MM.1S (cell line): Measurements from ENCODE around the gene LRRC10B.

Experiments used
- DNase-seq: peaks from one replicate; pipeline ENCODE4 v3.0.0-alpha.2; 2015
- H2AFZ ChIP-seq: fragments of 300-600 bp; sonication (generic); 2 replicates; pipeline ENCODE4 v1.6.0; 2016; ENCODE audit warnings: antibody characterized with exemption, low read length
- H3F3A ChIP-seq: fragments of 300-600 bp; sonication (generic); 2 replicates; pipeline ENCODE4 v1.6.1; 2016; ENCODE audit warnings: mild to moderate bottlenecking, antibody characterized with exemption, low read length, moderate library complexity, mixed read lengths; ENCODE audit not compliant: insufficient read depth
- H3K27ac ChIP-seq: fragments of 300-600 bp; sonication (generic); 2 replicates; pipeline ENCODE4 v1.5.1; 2016; ENCODE audit warnings: mild to moderate bottlenecking, low read length
- H3K27me3 ChIP-seq: fragments of 300-600 bp; sonication (generic); replicated peaks from 2 replicates; pipeline ENCODE4 v1.6.0; 2016; ENCODE audit warnings: low read length; ENCODE audit not compliant: insufficient read depth
- H3K36me3 ChIP-seq: fragments of 300-600 bp; sonication (generic); replicated peaks from 2 replicates; pipeline ENCODE4 v1.6.1; 2016; ENCODE audit warnings: mild to moderate bottlenecking, low read length, mixed read lengths; ENCODE audit not compliant: insufficient read depth
- H3K4me1 ChIP-seq: fragments of 300-600 bp; sonication (generic); 2 replicates; pipeline ENCODE4 v1.6.1; 2016; ENCODE audit warnings: low read length, mixed read lengths
- H3K4me2 ChIP-seq: fragments of 300-600 bp; sonication (generic); 2 replicates; pipeline ENCODE4 v1.6.0; 2016; ENCODE audit warnings: low read depth, low read length
- H3K4me3 ChIP-seq: fragments of 300-600 bp; sonication (generic); 2 replicates; pipeline ENCODE4 v1.5.1; 2016; ENCODE audit warnings: low read length, mixed read lengths
- H3K79me2 ChIP-seq: fragments of 300-600 bp; sonication (generic); 2 replicates; pipeline ENCODE4 v1.6.1; 2016; ENCODE audit warnings: mixed run types, low read length, mixed read lengths
- H3K9ac ChIP-seq: fragments of 300-600 bp; sonication (generic); 2 replicates; pipeline ENCODE4 v1.6.1; 2016; ENCODE audit warnings: low read length, mixed read lengths
- H3K9me2 ChIP-seq: fragments of 300-600 bp; sonication (generic); replicated peaks from 2 replicates; pipeline ENCODE4 v1.6.1; 2016; ENCODE audit warnings: mild to moderate bottlenecking, low read length, mixed read lengths; ENCODE audit not compliant: insufficient read depth
- H3K9me3 ChIP-seq: fragments of 300-600 bp; sonication (generic); replicated peaks from 2 replicates; pipeline ENCODE4 v1.6.1; 2016; ENCODE audit warnings: mild to moderate bottlenecking, low read length, mixed read lengths; ENCODE audit not compliant: insufficient read depth
- H4K20me1 ChIP-seq: fragments of 300-600 bp; sonication (generic); 2 replicates; pipeline ENCODE4 v1.6.1; 2016; ENCODE audit warnings: mild to moderate bottlenecking, low read length, moderate library complexity, mixed read lengths; ENCODE audit not compliant: insufficient read depth
- EZH2 ChIP-seq: fragments of 300-600 bp; sonication (generic); optimal IDR thresholded peaks from 2 replicates; pipeline ENCODE3; 2017; ENCODE audit warnings: low read depth, mild to moderate bottlenecking, antibody characterized with exemption, low read length, mixed read lengths
- EZH2phosphoT487 ChIP-seq: fragments of 300-600 bp; sonication (generic); IDR thresholded peaks from 2 replicates; pipeline ENCODE4 v1.6.1; 2018; ENCODE audit warnings: antibody characterized with exemption, low read length
- TF ChIP-seq, protein P1 (sequence below): fragments of 300-600 bp; sonication (generic); IDR thresholded peaks from 2 replicates; pipeline ENCODE4 v1.5.1; 2016; ENCODE audit warnings: antibody characterized with exemption, low read length, mixed read lengths

LRRC10B gene

GRCh38 chr11:61486779-61487178 is 21.8 kb upstream of the LRRC10B start:
- H3K27me3 ChIP-seq: peaks cover 78% of the 10 kb centered on the region
- no peak for DNase-seq
- no peak overlapping the region for H3K9ac ChIP-seq
- H3K36me3 ChIP-seq: no peaks in the 10 kb centered on the region
- no peaks in the 10 kb centered on the region for H3K79me2 ChIP-seq
- no peaks in the 10 kb centered on the region for H3F3A ChIP-seq
- H3K27ac ChIP-seq: no peak overlapping the region
- no peaks in the 10 kb centered on the region for H4K20me1 ChIP-seq
- no peak for TF ChIP-seq EZH2
- TF ChIP-seq, protein P1, sequence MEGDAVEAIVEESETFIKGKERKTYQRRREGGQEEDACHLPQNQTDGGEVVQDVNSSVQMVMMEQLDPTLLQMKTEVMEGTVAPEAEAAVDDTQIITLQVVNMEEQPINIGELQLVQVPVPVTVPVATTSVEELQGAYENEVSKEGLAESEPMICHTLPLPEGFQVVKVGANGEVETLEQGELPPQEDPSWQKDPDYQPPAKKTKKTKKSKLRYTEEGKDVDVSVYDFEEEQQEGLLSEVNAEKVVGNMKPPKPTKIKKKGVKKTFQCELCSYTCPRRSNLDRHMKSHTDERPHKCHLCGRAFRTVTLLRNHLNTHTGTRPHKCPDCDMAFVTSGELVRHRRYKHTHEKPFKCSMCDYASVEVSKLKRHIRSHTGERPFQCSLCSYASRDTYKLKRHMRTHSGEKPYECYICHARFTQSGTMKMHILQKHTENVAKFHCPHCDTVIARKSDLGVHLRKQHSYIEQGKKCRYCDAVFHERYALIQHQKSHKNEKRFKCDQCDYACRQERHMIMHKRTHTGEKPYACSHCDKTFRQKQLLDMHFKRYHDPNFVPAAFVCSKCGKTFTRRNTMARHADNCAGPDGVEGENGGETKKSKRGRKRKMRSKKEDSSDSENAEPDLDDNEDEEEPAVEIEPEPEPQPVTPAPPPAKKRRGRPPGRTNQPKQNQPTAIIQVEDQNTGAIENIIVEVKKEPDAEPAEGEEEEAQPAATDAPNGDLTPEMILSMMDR: no peak
- TF ChIP-seq EZH2phosphoT487: no peak
- H2AFZ ChIP-seq: no peak overlapping the region
- no peak overlapping the region for H3K4me2 ChIP-seq
- H3K9me3 ChIP-seq: no peaks in the 10 kb centered on the region
- H3K4me3 ChIP-seq: no peak overlapping the region
- no peaks in the 10 kb centered on the region for H3K9me2 ChIP-seq
- no peaks in the 10 kb centered on the region for H3K4me1 ChIP-seq

DNA sequence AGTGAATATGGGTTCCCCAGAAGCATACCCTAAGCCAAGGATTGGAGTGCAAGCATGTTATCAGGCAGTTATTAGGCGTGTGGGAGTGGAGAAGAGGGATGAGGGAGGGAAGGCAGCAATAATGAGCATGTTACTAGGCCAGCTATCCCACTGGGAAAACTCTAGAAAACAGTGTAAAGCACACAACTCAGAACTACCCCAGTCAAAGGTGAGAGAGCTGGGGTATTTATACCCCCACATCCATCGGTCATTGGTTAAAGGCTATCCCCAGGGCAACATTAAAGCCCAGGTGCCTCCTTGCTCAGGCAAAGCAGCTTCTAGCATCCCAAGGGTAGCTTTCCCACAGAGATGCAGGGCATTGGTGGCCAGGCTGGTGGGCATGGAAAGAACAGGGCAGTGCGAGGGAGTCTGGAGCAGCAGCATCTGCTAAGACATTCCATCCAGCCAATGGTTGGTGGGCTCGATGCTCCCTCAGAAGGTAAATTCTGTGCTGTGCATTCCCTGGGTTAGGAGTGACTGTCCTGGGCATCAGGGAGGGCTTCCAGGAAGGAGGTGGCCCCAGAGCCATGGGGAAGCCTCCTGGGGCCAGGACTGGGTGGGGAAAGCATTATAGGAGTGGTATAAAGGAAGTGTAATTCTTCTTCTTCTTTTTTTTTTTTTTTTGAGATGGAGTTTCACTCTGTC is 21.1 kb upstream of the LRRC10B start:
- Histone ChIP-seq H3K36me3 (no peaks in the 10 kb centered on the region), H2AFZ (no peak overlapping the region), H3K79me2 (no peaks in the 10 kb centered on the region), H3K4me2 (no peak overlapping the region), H3K27ac (no peak overlapping the region), H3K9me3 (no peaks in the 10 kb centered on the region), H3K9ac (no peak overlapping the region), H3K27me3 (peaks cover 71% of the 10 kb centered on the region), H3K9me2 (no peaks in the 10 kb centered on the region), H3K4me3 (no peak overlapping the region), H4K20me1 (no peaks in the 10 kb centered on the region), H3K4me1 (no peaks in the 10 kb centered on the region), H3F3A (no peaks in the 10 kb centered on the region)
- no peak for DNase-seq
- no peak for TF ChIP-seq EZH2
- TF ChIP-seq, protein P1: no peak
- no peak for TF ChIP-seq EZH2phosphoT487

DNA sequence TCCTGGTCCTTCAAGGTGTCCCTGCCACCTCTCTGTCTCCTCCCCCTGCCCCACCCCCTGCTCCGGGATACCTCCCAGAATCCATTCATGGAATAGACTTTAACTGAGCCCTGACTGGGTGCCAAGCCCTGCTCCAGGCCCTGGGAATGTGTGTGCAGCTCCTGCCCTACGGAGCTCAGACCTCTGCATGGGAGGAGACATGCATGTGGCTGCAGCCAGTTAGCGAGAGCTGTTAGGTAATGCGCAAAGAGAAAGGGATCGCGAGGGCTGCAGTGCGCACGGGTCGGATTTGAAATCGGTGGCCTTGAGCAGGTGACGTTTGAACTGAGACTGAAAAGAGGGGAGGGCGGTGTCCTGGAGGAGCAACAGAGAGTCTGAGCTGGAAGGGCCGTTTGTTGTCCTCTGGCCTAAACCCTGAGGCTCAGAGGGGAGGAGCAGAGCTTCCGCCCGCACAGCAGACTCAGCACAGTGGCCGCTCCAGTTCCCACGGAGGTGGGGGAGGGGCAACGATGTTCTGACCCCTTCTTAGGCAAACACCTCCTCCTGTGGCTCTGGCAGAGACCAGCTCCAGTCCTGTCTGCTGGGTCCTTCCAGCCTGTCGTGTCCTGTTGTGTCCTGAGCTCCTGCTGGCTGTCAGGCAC is 19.8 kb upstream of the LRRC10B start:
- Histone ChIP-seq H3K36me3 (no peaks in the 10 kb centered on the region), H3K4me2 (no peak overlapping the region), H3K27ac (no peak overlapping the region), H3K9me3 (no peaks in the 10 kb centered on the region), H3K4me1 (no peaks in the 10 kb centered on the region), H3K9me2 (no peaks in the 10 kb centered on the region), H3K79me2 (no peaks in the 10 kb centered on the region), H3F3A (no peaks in the 10 kb centered on the region), H4K20me1 (no peaks in the 10 kb centered on the region), H2AFZ (no peak overlapping the region), H3K4me3 (no peak overlapping the region), H3K27me3 (peaks cover 68% of the 10 kb centered on the region), H3K9ac (no peak overlapping the region)
- TF ChIP-seq, protein P1: no peak
- TF ChIP-seq EZH2: no peak
- no peak for TF ChIP-seq EZH2phosphoT487
- DNase-seq: no peak
